Activated CD8-positive, alpha-beta memory T cell treated with anti-CD3 and anti-CD28 coated beads, Interleukin-2, amount 50 U/mL, for 48 hours (primary cell): Measurements from ENCODE around the gene RDH5.

Experiments
- DNase-seq: peaks from one replicate; pipeline ENCODE4 v3.0.0-alpha.2; 2020

The RDH5 gene

GRCh38 chr12:55729819-55730818, 9.9 kb downstream of the RDH5 start:
- DNase-seq: no peak

- DNase-seq: no peak
Observed at GRCh38 chr12:55732288-55732687, 12.1 kb downstream of the RDH5 start.

- DNase-seq: no peak
Observed at GRCh38 chr12:55733021-55733555, 12.9 kb downstream of the RDH5 start.

GRCh38 chr12:55733858-55734257, 13.7 kb downstream of the RDH5 start:
- DNase-seq: no peak

GRCh38 chr12:55734595-55734994, 14.4 kb downstream of the RDH5 start:
- no peak for DNase-seq

- no peak for DNase-seq
Observed at GRCh38 chr12:55736076-55736475, 15.9 kb downstream of the RDH5 start.

GRCh38 chr12:55736780-55737580, 16.8 kb downstream of the RDH5 start:
- peak; percentile 79 for DNase-seq

- DNase-seq: no peak
Observed at GRCh38 chr12:55737581-55738122, 17.5 kb downstream of the RDH5 start.

GRCh38 chr12:55738123-55739024, 18.2 kb downstream of the RDH5 start:
- DNase-seq: peak; percentile 87

GRCh38 chr12:55739025-55739378, 18.8 kb downstream of the RDH5 start:
- DNase-seq: no peak

GRCh38 chr12:55741931-55742680, 21.9 kb downstream of the RDH5 start:
- no peak for DNase-seq

- peak; percentile 86 for DNase-seq
Observed at GRCh38 chr12:55742719-55743405, 22.7 kb downstream of the RDH5 start, which contains the start of gene GDF11. Gene GDF11 (plus strand): TSS chr12:55743122. CDS start chr12:55743317, 195 bp downstream.

GRCh38 chr12:55743406-55744339, 23.5 kb downstream of the RDH5 start:
- no peak for DNase-seq

GRCh38 chr12:55744340-55745030, 24.3 kb downstream of the RDH5 start:
- DNase-seq: no peak

- DNase-seq: peak; percentile 53
Observed at GRCh38 chr12:55745361-55746173, 25.4 kb downstream of the RDH5 start.

GRCh38 chr12:55746174-55746912, 26.1 kb downstream of the RDH5 start:
- peak; percentile 8 for DNase-seq

GRCh38 chr12:55746913-55747231, 26.7 kb downstream of the RDH5 start:
- no peak for DNase-seq
